ENCODE data around the gene CLCN6. TPM values are rescaled to one million over a fixed set of nuclear protein-coding genes. Genes with fewer than 3 reads are reported as not detected.
A peak's percentile ranks its signal among the peaks of the same experiment; 100 is the strongest.

The CLCN6 gene
- total RNA-seq, 4 donors from 2014 or later = 24.3 to 30.3 (median 25.6) TPM

GRCh38 chr1:11795238-11795890 lies 10.6 kb upstream of the CLCN6 start:
- H3K9me3 ChIP-seq = no peaks in the 10 kb centered on the region
- no peaks in the 10 kb centered on the region for H3K27me3 ChIP-seq
- 86 to 89% methylated on average over 12 to 14 of the region's 14 CpGs for WGBS, 2 donors
- no peak for TF ChIP-seq POLR2A (IDR thresholded peaks at IDR 0.05)
- TF ChIP-seq CTCF (IDR thresholded peaks at IDR 0.05) = no peak
- TF ChIP-seq EP300 (IDR thresholded peaks at IDR 0.05) = no peak
- peaks cover 0 to 90% (median 34%) of the 10 kb centered on the region in 4 donors for H3K4me1 ChIP-seq
- no peak overlapping the region for H3K4me3 ChIP-seq
- no peak for DNase-seq (ENCODE audit: low spot score in 2 of 2)
- H3K27ac ChIP-seq = peak overlapping the region; percentile 48 to 95 (median 72)
- peaks cover 0 to 68% (median 21%) of the 10 kb centered on the region in 3 donors for H3K36me3 ChIP-seq

- TF ChIP-seq EP300 (IDR thresholded peaks at IDR 0.05) (peak in 1 of 2 donors; percentile 54), CTCF (IDR thresholded peaks at IDR 0.05) (no peak), POLR2A (IDR thresholded peaks at IDR 0.05) (no peak)
- DNase-seq (ENCODE audit: low spot score in 2 of 2) = no peak
- WGBS, 2 donors = 84 to 86% methylated on average over 15 of the region's 15 CpGs
- Histone ChIP-seq H3K9me3 (no peaks in the 10 kb centered on the region), H3K4me3 (no peak overlapping the region), H3K36me3 (peaks cover 0 to 77% (median 25%) of the 10 kb centered on the region in 3 donors), H3K4me1 (peaks cover 0 to 91% (median 28%) of the 10 kb centered on the region in 4 donors), H3K27ac (peak overlapping the region; percentile 60 to 95 (median 78)), H3K27me3 (no peaks in the 10 kb centered on the region)
These were observed 9.8 kb upstream of the CLCN6 start for GRCh38 chr1:11796036-11796828.

GRCh38 chr1:11797525-11798216 lies 8.3 kb upstream of the CLCN6 start:
- Histone ChIP-seq H3K4me3 (no peak overlapping the region), H3K9me3 (no peaks in the 10 kb centered on the region), H3K36me3 (peaks cover 0 to 70% (median 26%) of the 10 kb centered on the region in 3 donors), H3K27me3 (no peaks in the 10 kb centered on the region), H3K27ac (peak overlapping the region; percentile 73 to 95 (median 82)), H3K4me1 (peaks cover 0 to 91% (median 21%) of the 10 kb centered on the region in 4 donors)
- no peak for TF ChIP-seq POLR2A (IDR thresholded peaks at IDR 0.05)
- no peak for TF ChIP-seq EP300 (IDR thresholded peaks at IDR 0.05)
- TF ChIP-seq CTCF (IDR thresholded peaks at IDR 0.05) = no peak
- peak in 1 of 2 donors; percentile 53 for DNase-seq (ENCODE audit: low spot score in 2 of 2)
- 14 to 42% methylated on average over 6 of the region's 6 CpGs for WGBS, 2 donors

GRCh38 chr1:11799099-11799498 lies 6.9 kb upstream of the CLCN6 start:
- DNase-seq (ENCODE audit: low spot score in 2 of 2) = no peak
- no peak overlapping the region for H3K4me3 ChIP-seq
- no peaks in the 10 kb centered on the region for H3K9me3 ChIP-seq
- H3K27me3 ChIP-seq = no peaks in the 10 kb centered on the region
- H3K4me1 ChIP-seq = peaks cover 0 to 96% (median 29%) of the 10 kb centered on the region in 4 donors
- WGBS, 2 donors = 98% methylated on average over 5 of the region's 5 CpGs
- TF ChIP-seq POLR2A (IDR thresholded peaks at IDR 0.05) (no peak), CTCF (IDR thresholded peaks at IDR 0.05) (no peak), EP300 (IDR thresholded peaks at IDR 0.05) (no peak)
- peak overlapping the region in 3 of 4 donors; percentile 10 to 95 (median 51) for H3K27ac ChIP-seq
- H3K36me3 ChIP-seq = peaks cover 0 to 58% (median 20%) of the 10 kb centered on the region in 3 donors
